RWPE1 (cell line): Measurements from ENCODE around the gene IL17C.

Source experiments
- CTCF ChIA-PET: fragments of 350-600 bp; sonication (Branson Sonifier 250); formaldehyde crosslinking; extraction: SDS; loops from one replicate; lab custom pipeline; 2021; lab: Yijun Ruan, JAX
- POLR2A ChIA-PET: fragments of 400-600 bp; formaldehyde crosslinking; extraction: SDS; loops from one replicate; lab custom pipeline; 2020; ENCODE audit warnings: antibody characterized with exemption; ENCODE audit not compliant: low non-redundant PET; lab: Yijun Ruan, JAX
- DNase-seq: peaks from one replicate; pipeline ENCODE4 v3.0.0; 2012; ENCODE audit warnings: low spot score
- H3K27ac ChIP-seq: fragments of 450-650 bp; 2 replicates; pipeline ENCODE4 v1.5.1; 2017
- TF ChIP-seq, protein P1 (sequence below): fragments of 450-650 bp; conservative IDR thresholded peaks from 2 replicates; pipeline ENCODE4 v1.5.1; 2017; ENCODE audit warnings: low read depth, mild to moderate bottlenecking

The IL17C gene

DNA sequence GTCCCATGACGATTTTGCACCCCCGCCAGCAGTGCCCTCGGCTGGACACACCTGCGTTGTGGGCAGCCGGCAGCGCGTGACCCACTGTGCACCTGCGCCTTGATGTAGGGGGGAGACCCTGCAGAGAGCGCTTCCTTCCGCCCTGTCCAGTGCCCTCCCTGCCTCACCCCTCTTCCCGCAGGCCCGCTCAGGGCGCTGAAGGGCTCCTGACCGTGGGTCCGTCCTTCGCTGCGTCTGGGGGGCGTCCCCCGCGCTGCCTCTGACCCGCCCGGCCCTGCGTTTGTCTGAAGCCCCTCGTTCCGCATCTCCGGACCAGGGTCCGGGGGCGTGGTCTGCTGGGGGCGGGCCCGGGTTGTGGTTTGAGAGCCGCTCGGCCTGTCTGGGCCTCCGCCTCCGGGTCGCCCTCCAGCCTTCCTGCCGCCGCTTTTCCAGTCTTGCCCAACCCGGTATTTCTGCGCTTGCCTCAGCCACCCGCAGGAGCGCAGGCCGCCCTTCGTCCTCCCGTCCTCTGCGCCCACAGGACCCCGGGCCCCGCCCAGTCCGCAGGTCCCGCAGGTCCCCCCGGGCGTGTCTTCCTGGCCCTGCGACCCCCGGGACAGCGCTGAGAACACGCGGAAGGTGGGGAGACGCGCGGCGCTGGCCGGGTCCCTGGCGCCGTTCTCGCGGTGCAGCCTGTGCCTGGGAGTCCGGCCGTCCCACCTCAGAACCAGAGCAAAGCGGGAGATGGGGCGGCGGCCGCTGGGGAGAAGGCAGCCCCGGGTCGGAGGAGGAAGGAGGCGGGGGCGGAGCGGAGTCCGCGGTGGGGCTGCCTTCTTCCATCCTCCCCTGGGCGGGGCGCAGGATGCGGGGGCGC, 4.0 kb upstream of the IL17C start:
- ChIA-PET CTCF (interaction anchor here (0.6 to 1.4 kb wide), 4 partner anchors 16 to 1441 kb away, joined by 3 to 6 read pairs (median 4); no protein-coding TSS in a partner anchor), POLR2A (interaction anchor here (1.1 kb wide), 1 partner anchor 64 kb away, joined by 3 read pairs; the partner anchor contains the start of gene ZC3H18)
- TF ChIP-seq, protein P1, sequence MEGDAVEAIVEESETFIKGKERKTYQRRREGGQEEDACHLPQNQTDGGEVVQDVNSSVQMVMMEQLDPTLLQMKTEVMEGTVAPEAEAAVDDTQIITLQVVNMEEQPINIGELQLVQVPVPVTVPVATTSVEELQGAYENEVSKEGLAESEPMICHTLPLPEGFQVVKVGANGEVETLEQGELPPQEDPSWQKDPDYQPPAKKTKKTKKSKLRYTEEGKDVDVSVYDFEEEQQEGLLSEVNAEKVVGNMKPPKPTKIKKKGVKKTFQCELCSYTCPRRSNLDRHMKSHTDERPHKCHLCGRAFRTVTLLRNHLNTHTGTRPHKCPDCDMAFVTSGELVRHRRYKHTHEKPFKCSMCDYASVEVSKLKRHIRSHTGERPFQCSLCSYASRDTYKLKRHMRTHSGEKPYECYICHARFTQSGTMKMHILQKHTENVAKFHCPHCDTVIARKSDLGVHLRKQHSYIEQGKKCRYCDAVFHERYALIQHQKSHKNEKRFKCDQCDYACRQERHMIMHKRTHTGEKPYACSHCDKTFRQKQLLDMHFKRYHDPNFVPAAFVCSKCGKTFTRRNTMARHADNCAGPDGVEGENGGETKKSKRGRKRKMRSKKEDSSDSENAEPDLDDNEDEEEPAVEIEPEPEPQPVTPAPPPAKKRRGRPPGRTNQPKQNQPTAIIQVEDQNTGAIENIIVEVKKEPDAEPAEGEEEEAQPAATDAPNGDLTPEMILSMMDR = no peak
- peak overlapping the region; percentile 27; the same call in 1 of the 2 replicates for H3K27ac ChIP-seq
- DNase-seq = peak; percentile 57

DNA sequence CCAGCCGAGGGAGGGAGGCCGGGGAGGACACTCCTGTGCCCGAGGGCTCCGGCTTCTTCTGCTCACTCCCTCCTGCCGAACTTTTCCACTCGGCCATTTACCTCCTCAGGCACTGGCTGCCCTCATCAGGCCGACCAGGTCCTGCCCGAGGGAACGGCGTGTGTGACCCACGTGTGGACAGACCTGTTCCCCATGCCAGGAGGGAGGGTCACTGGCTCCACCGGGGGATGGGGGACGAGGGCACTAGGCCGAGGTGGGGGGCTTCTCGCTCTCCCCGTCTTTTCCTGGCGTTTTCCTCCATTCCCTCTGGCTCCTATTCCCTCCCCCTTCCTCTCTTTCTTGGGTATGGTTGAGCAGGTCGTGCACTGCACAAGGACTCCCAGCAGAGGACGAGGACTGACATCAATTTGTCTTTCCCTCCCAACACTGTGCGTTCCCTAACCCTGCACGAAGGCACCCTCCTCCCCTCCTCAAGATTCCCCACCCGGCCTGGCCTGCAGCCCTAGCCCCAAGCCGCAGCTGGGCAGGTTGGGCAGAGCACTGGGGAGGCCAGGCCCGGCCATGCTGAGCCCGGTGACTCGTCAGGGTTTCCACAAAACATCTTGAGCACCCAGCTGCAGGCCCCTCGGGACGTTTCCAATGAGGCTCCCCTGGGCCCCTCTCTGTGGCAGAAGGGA, 3.2 kb upstream of the IL17C start:
- TF ChIP-seq, protein P1 = no peak
- CTCF ChIA-PET = no interaction called here
- DNase-seq = no peak
- peak overlapping the region; percentile 27; the same call in 1 of the 2 replicates for H3K27ac ChIP-seq
- POLR2A ChIA-PET = interaction anchor here (0.5 kb wide), 1 partner anchor 44 kb away, joined by 5 read pairs; no protein-coding TSS in a partner anchor

DNA sequence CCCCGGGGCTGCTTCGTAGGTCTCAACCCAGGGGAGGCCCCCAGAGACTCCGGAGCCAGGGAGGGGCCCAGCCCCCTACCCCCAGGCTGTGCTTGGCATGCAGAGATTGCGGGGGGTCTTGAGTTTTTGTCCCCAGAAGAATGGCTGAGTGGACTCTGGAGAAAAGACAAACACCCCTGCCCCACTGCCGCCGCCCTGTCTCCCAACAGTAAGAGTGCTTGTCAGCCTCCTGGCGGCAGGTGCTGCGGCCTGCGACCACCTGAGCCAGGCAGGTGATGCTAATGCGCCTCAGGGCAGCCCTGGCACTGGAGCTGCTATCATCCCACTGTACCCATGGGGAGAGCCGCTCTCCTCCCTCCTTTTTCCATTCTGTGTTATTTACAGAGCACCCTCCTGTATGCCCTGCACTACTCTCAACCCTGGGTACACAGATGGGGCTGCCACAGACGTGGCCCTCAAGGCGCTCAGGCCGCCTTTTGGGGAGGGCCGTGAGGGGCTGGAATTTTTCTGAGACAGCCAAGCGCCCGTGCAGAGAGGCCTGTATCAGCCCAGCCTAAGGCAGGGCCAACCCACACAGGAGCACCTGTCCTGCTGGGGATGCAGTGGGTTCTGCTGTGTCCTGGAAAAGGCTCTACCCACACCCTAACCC, 2.6 kb upstream of the IL17C start:
- POLR2A ChIA-PET = interaction anchor here (0.5 kb wide), 1 partner anchor 45 kb away, joined by 5 read pairs; no protein-coding TSS in a partner anchor
- no peak overlapping the region for H3K27ac ChIP-seq
- DNase-seq = no peak
- TF ChIP-seq, protein P1 = no peak
- CTCF ChIA-PET = no interaction called here

DNA sequence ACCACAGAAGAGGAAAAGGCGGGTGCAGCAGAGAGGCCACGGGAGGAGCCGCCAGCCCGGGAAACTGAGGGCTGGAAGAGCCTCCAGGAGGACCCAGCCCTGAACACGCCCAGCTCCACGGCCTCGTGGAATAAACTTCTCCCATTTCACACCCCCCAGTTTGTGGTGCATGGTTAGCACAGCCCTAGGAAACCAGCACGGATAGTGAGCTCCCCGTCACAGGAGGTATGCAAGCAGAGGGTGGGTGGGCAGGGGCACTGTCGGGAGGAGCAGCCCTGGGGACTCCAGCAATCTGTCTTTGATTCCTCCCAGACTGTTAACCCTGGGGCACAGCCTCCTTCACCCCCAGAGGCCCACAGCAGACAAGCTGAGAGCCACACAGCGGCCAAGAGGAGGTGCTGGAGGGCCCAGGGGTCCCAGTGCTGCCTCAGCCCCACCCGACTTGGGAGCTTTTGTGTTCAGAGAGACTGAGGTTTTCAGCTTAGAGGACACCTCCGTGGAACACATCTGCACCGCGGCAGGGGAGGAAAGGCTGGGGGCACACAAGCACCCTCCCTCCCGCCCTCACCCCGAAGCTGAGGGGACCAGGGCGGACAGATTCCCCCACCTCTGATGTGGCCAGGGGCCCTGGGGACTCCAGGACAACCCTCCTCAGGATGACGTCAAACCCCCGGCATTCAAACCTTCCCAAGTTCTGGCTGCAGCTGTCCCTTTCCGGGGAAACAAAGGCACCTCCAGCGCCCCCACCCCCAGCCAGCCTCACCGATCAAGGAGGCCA, 1.7 kb upstream of the IL17C start:
- no peak for DNase-seq
- ChIA-PET CTCF (no interaction called here), POLR2A (no interaction called here)
- TF ChIP-seq, protein P1 = no peak
- no peak overlapping the region for H3K27ac ChIP-seq

DNA sequence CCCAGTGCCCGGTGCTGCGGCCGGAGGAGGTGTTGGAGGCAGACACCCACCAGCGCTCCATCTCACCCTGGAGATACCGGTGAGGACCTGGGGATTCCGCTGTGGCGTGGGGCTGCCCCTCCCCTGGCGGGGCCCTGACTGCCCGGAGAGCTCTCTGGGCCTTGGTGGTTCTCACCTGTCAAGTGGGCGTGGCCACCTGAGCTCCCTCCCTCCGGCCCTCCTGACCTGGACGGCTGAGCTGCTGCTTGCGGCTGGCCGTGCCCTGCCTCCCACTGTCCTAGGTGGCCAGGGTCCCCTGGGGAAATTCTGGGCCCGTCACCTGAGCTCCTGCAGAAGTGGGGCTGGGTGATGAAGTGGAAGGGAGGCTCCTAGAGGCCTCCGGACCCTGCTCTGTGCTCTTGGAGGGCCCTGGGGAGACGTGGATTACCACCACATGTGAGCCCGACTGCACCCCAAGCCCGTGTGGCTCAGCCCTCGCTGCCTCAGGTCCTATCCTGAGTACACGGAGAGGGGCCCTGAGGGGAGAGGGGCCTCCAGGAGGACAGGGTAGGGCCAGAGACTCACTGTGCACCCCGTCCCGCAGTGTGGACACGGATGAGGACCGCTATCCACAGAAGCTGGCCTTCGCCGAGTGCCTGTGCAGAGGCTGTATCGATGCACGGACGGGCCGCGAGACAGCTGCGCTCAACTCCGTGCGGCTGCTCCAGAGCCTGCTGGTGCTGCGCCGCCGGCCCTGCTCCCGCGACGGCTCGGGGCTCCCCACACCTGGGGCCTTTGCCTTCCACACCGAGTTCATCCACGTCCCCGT, 1.1 kb downstream of the IL17C start:
- ChIA-PET CTCF (no interaction called here), POLR2A (no interaction called here)
- TF ChIP-seq, protein P1 = no peak
- H3K27ac ChIP-seq = no peak overlapping the region
- DNase-seq = no peak
